OCI-LY7 (cell line): Measurements from ENCODE around the gene ARRDC2. TPM values are rescaled to one million over a fixed set of nuclear protein-coding genes. Genes with fewer than 3 reads are reported as not detected.

Experiments used
- BruUV-seq: library from RNA; stranded (reverse); fragments of 400-500 nt; replicated peaks from 2 replicates; lab custom pipeline; 2021; lab: Mats Ljungman, UMichigan
- CTCF ChIA-PET: fragments of 300-600 bp; sonication (Branson Sonifier 250); formaldehyde crosslinking; loops from one replicate; lab custom pipeline; 2022; ENCODE audit warnings: antibody characterized with exemption; ENCODE audit not compliant: unreplicated experiment; lab: Charles Lee
- POLR2A ChIA-PET: fragments of 300-600 bp; sonication (Branson Sonifier 250); formaldehyde crosslinking; loops from one replicate; lab custom pipeline; 2022; ENCODE audit warnings: antibody characterized with exemption; lab: Charles Lee
- DNase-seq: peaks from one replicate; pipeline ENCODE4 v3.0.0-alpha.2; 2015; ENCODE audit warnings: low spot score
- H2AFZ ChIP-seq: fragments of 200-600 bp; sonication (generic), shearing (Covaris generic); 2 replicates; pipeline ENCODE4 v1.6.1; 2014; ENCODE audit warnings: mild to moderate bottlenecking, antibody characterized with exemption, low read length, moderate library complexity
- H3K27ac ChIP-seq: fragments of 200-600 bp; sonication (generic); 2 replicates; pipeline ENCODE4 v1.5.1; 2014; ENCODE audit warnings: mixed run types, low read depth, mild to moderate bottlenecking, moderate library complexity, low read length, inconsistent platforms; ENCODE audit not compliant: poor library complexity, severe bottlenecking
- H3K36me3 ChIP-seq: fragments of 200-600 bp; sonication (generic); 2 replicates; pipeline ENCODE4 v1.6.1; 2014; ENCODE audit warnings: mild to moderate bottlenecking, antibody characterized with exemption, low read length, moderate library complexity, mixed read lengths; ENCODE audit not compliant: insufficient read depth
- H3K4me1 ChIP-seq: fragments of 200-600 bp; sonication (generic); 2 replicates; pipeline ENCODE4 v1.5.1; 2014; ENCODE audit warnings: mild to moderate bottlenecking, low read length; ENCODE audit not compliant: insufficient read depth, poor library complexity, severe bottlenecking
- H3K4me2 ChIP-seq: fragments of 200-600 bp; sonication (generic); 2 replicates; pipeline ENCODE4 v1.6.1; 2014; ENCODE audit warnings: mild to moderate bottlenecking, low read length
- H3K4me3 ChIP-seq: fragments of 200-600 bp; sonication (generic); 2 replicates; pipeline ENCODE4 v1.5.1; 2014; ENCODE audit warnings: mild to moderate bottlenecking, low read depth, low read length; ENCODE audit not compliant: poor library complexity, severe bottlenecking
- H3K79me2 ChIP-seq: fragments of 200-600 bp; sonication (generic); 2 replicates; pipeline ENCODE4 v1.6.1; 2016; ENCODE audit warnings: low read depth, mild to moderate bottlenecking, low read length, moderate library complexity, mixed read lengths; ENCODE audit not compliant: insufficient read depth
- H3K9me2 ChIP-seq: fragments of 200-600 bp; sonication (generic); 2 replicates; pipeline ENCODE4 v1.6.1; 2016; ENCODE audit warnings: mild to moderate bottlenecking, low read length, mixed read lengths; ENCODE audit not compliant: insufficient read depth
- H3K9me3 ChIP-seq: fragments of 200-600 bp; sonication (generic); 2 replicates; pipeline ENCODE4 v1.6.1; 2014; ENCODE audit warnings: mild to moderate bottlenecking, mixed run types, low read length, mixed read lengths
- H4K20me1 ChIP-seq: fragments of 200-600 bp; sonication (generic); 2 replicates; pipeline ENCODE4 v1.6.1; 2014; ENCODE audit warnings: mild to moderate bottlenecking, antibody characterized with exemption, low read length, moderate library complexity, mixed read lengths; ENCODE audit not compliant: insufficient read depth
- CTCF ChIP-seq: fragments of 200-600 bp; sonication (generic); conservative IDR thresholded peaks from 2 replicates; pipeline ENCODE4 v1.5.1; 2014; ENCODE audit warnings: mild to moderate bottlenecking, antibody characterized with exemption, low read length, moderate library complexity, mixed read lengths
- EZH2phosphoT487 ChIP-seq: fragments of 200-600 bp; sonication (generic); IDR thresholded peaks from 2 replicates; pipeline ENCODE4 v1.6.1; 2018; ENCODE audit warnings: low read depth, borderline replicate concordance, mild to moderate bottlenecking, mixed run types, antibody characterized with exemption, low read length, moderate library complexity, mixed read lengths
- intact Hi-C: fragments of 100-400 bp; cut with micrococcal nuclease; formaldehyde crosslinking; loops from one replicate; pipeline ENCODE4 v1.10.0; 2022; ENCODE audit not compliant: unreplicated experiment
- total RNA-seq, 2 experiments: library from RNA; depleted of rRNA in 1 of 2; stranded (reverse); fragments of >200 nt in 1 of 2; shearing (Covaris generic) in 1 of 2; gene quantifications; 2 replicates each; pipeline ENCODE4 v1.2.3, GENCODE V29; 2014 to 2022

The ARRDC2 gene
- total RNA-seq, 2 experiments from 2014 or later: 30.7 TPM

GRCh38 chr19:18013210-18014111 is 5.5 kb downstream of the ARRDC2 start:
- Histone ChIP-seq H3K9me3 (no peaks in the 10 kb centered on the region), H3K9me2 (no peaks in the 10 kb centered on the region), H3K4me3 (no peak overlapping the region), H3K79me2 (no peaks in the 10 kb centered on the region), H3K27ac (no peak overlapping the region), H2AFZ (no peak overlapping the region), H4K20me1 (no peaks in the 10 kb centered on the region), H3K4me1 (peaks cover 2% of the 10 kb centered on the region), H3K36me3 (peaks cover 60% of the 10 kb centered on the region), H3K4me2 (no peak overlapping the region)
- no peak for DNase-seq
- BruUV-seq: TSS peak; percentile 92
- TF ChIP-seq CTCF: no peak
- TF ChIP-seq EZH2phosphoT487: no peak
- intact Hi-C loops: no loop called here
- CTCF ChIA-PET: no interaction called here
- POLR2A ChIA-PET: interaction anchor here (0.6 kb wide), 1 partner anchor 19 kb away, joined by 3 read pairs; no protein-coding TSS in a partner anchor

GRCh38 chr19:18014197-18014596 is 6.2 kb downstream of the ARRDC2 start:
- Histone ChIP-seq H3K9me2 (no peaks in the 10 kb centered on the region), H3K4me2 (no peak overlapping the region), H3K4me3 (no peak overlapping the region), H4K20me1 (no peaks in the 10 kb centered on the region), H3K79me2 (no peaks in the 10 kb centered on the region), H3K27ac (no peak overlapping the region), H3K9me3 (no peaks in the 10 kb centered on the region), H3K36me3 (peaks cover 52% of the 10 kb centered on the region), H2AFZ (no peak overlapping the region), H3K4me1 (no peaks in the 10 kb centered on the region)
- intact Hi-C loops: no loop called here
- no TSS peak for BruUV-seq
- no peak for DNase-seq
- ChIA-PET POLR2A (no interaction called here), CTCF (no interaction called here)
- TF ChIP-seq CTCF (no peak), EZH2phosphoT487 (no peak)
